Measurements from ENCODE around the gene RER1.

DNA sequence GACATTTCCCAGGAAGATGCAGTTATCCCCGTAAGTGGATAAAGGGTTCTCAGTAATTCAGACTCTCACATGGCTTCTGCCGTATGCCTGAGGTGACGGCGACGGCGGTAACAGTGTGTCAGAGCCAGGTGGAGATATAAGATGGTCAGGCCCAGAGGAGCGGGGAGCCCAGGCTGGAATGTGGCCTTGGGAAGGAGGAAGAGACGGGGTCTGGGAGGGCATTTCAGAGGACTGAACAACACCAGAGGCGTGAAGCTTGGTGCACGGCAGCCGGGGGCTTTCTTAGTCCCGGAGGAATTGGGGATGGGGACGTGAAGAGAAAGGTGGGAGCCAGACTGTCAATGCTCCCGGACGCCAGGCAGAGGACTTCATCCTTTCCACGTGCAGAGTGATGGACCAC is 1.0 kb downstream of the RER1 start:
- TF ChIP-seq, protein P1, sequence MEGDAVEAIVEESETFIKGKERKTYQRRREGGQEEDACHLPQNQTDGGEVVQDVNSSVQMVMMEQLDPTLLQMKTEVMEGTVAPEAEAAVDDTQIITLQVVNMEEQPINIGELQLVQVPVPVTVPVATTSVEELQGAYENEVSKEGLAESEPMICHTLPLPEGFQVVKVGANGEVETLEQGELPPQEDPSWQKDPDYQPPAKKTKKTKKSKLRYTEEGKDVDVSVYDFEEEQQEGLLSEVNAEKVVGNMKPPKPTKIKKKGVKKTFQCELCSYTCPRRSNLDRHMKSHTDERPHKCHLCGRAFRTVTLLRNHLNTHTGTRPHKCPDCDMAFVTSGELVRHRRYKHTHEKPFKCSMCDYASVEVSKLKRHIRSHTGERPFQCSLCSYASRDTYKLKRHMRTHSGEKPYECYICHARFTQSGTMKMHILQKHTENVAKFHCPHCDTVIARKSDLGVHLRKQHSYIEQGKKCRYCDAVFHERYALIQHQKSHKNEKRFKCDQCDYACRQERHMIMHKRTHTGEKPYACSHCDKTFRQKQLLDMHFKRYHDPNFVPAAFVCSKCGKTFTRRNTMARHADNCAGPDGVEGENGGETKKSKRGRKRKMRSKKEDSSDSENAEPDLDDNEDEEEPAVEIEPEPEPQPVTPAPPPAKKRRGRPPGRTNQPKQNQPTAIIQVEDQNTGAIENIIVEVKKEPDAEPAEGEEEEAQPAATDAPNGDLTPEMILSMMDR (IDR thresholded peaks at IDR 0.05; ENCODE audit: low read length) = no peak
- no peak for TF ChIP-seq EZH2 (optimal IDR thresholded peaks at IDR 0.05; ENCODE audit: low read depth, low read length)
- no peak for TF ChIP-seq EZH2phosphoT487 (IDR thresholded peaks at IDR 0.05; ENCODE audit: low read length)
